Inflammatory macrophage treated with lipopolysaccharide for 4 hours (primary cell): Measurements from ENCODE around the gene SREK1IP1.

Source experiments
- DNase-seq: peaks from one replicate; pipeline ENCODE4 v3.0.0-alpha.2; 2020

SREK1IP1 gene

GRCh38 chr5:64678374-64678773 lies 90.1 kb downstream of the SREK1IP1 start:
- no peak for DNase-seq

GRCh38 chr5:64671678-64672077 lies 96.8 kb downstream of the SREK1IP1 start:
- no peak for DNase-seq

GRCh38 chr5:64670277-64670676 lies 98.2 kb downstream of the SREK1IP1 start:
- no peak for DNase-seq
